Mucosa of rectum (tissue), 2 donors: ENCODE results near the gene ZSCAN5A.
"Not testable (repeated sequence)": the region's sequence is repeated elsewhere in the genome, so short reads cannot be mapped to it uniquely, and the experiment has no call there.

ENCODE experiments used
- H3K27ac ChIP-seq, 2 donors: one replicate each; pipeline ENCODE4 v1.7.0; 2013; ENCODE audit warnings: inconsistent platforms in 2 of 2, low read depth in 2 of 2, low read length in 2 of 2
- H3K27me3 ChIP-seq, 2 donors: one replicate each; pipeline ENCODE4 v1.7.0; 2013; ENCODE audit warnings: low read length in 2 of 2; ENCODE audit not compliant: control insufficient read depth in 2 of 2, insufficient read depth in 2 of 2
- H3K36me3 ChIP-seq, 2 donors: one replicate each; pipeline ENCODE4 v1.7.0; 2013; ENCODE audit warnings: low read length in 2 of 2; ENCODE audit not compliant: control insufficient read depth in 2 of 2, insufficient read depth in 2 of 2
- H3K4me1 ChIP-seq, 2 donors: one replicate each; pipeline ENCODE4 v1.7.0; 2013; ENCODE audit warnings: low read length in 2 of 2, mild to moderate bottlenecking in 1 of 2; ENCODE audit not compliant: control insufficient read depth in 2 of 2, insufficient read depth in 2 of 2
- H3K4me3 ChIP-seq, 2 donors: one replicate each; pipeline ENCODE4 v1.7.0; 2013; ENCODE audit warnings: low read length in 2 of 2
- H3K9ac ChIP-seq, 2 donors: one replicate each; pipeline ENCODE4 v1.7.0; 2013; ENCODE audit warnings: low read length in 2 of 2, low read depth in 1 of 2, mild to moderate bottlenecking in 1 of 2
- H3K9me3 ChIP-seq, 2 donors: one replicate each; pipeline ENCODE4 v1.7.0; 2013; ENCODE audit warnings: low read length in 2 of 2; ENCODE audit not compliant: control insufficient read depth in 2 of 2
- donor health status: healthy.
- donor health status: Normal muscosa, but diverticular disease.

ZSCAN5A gene

GRCh38 chr19:56339031-56339430, 24.4 kb upstream of the ZSCAN5A start:
- not testable (repeated sequence) for H3K27ac ChIP-seq, H3K36me3 ChIP-seq, H3K4me3 ChIP-seq, H3K4me1 ChIP-seq, H3K27me3 ChIP-seq, H3K9me3 ChIP-seq, H3K9ac ChIP-seq

GRCh38 chr19:56337077-56337476, 22.4 kb upstream of the ZSCAN5A start:
- H3K27ac ChIP-seq, H3K36me3 ChIP-seq, H3K9ac ChIP-seq, H3K27me3 ChIP-seq, H3K9me3 ChIP-seq, H3K4me1 ChIP-seq, H3K4me3 ChIP-seq: not testable (repeated sequence)

DNA sequence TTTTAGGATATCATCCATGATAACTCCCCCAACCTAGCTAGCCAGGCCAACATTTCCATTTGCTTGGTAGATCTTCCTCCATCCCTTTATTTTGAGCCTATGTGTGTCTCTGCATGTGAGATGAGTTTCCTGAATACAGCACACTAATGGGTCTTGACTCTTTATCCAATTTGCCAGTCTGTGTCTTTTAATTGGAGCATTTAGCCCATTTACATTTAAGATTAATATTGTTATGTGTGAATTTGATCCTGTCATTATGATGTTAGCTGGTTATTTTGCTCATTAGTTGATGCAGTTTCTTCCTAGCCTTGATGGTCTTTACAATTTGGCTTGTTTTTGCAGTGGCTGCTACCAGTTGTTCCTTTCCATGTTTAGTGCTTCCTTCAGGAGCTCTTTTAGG, 20.7 kb upstream of the ZSCAN5A start:
- not testable (repeated sequence) for H3K4me3 ChIP-seq, H3K27me3 ChIP-seq, H3K4me1 ChIP-seq, H3K9ac ChIP-seq, H3K36me3 ChIP-seq, H3K9me3 ChIP-seq, H3K27ac ChIP-seq

DNA sequence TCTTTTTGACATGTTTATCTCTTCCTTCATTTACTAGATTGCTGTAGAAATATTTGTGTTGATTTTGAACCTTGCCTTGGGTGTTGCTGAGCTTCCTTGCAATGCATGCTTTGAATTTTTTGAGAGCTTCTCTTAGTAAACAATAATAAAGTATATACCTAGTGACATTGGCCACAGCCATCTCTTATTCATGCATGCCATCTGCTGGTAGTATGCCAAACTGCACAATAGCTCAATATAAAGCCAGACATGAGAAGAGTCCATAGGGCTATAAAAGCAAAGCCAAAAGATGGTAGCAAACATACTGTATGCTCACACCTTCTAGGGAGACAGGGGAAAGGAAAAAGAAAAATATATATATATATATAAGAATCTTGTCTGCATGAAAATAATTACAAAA, 18.9 kb upstream of the ZSCAN5A start:
- Histone ChIP-seq H3K4me3 (no peak overlapping the region), H3K4me1 (no peaks in the 10 kb centered on the region), H3K9ac (no peak overlapping the region), H3K27ac (no peak overlapping the region), H3K36me3 (no peaks in the 10 kb centered on the region), H3K9me3 (no peaks in the 10 kb centered on the region), H3K27me3 (no peaks in the 10 kb centered on the region)

DNA sequence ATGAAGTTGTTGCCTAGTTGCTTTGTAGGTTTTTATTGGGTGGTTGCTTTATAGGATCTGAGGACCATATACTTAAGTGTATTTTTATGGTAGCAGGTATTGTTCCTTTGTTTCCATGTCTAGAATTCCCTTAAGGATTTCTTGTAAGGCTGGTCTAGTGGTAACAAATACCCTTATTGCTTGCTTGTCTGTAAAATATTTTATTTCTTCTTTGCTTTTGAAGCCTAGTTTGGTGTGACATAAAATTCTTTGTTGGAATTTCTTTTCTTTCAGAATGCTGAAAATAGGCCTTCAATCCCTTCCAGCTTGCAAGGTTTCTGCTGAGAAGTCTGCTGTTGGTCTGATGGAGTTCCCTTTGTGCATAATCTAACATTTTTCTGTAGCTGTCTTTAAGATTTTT, 18.1 kb upstream of the ZSCAN5A start:
- Histone ChIP-seq H3K27ac (no peak overlapping the region), H3K9ac (no peak overlapping the region), H3K4me3 (no peak overlapping the region), H3K9me3 (no peaks in the 10 kb centered on the region), H3K36me3 (no peaks in the 10 kb centered on the region), H3K27me3 (no peaks in the 10 kb centered on the region), H3K4me1 (no peaks in the 10 kb centered on the region)

- H3K9me3 ChIP-seq = no peaks in the 10 kb centered on the region
- no peak overlapping the region for H3K4me3 ChIP-seq
- H3K9ac ChIP-seq = no peak overlapping the region
- H3K27ac ChIP-seq = no peak overlapping the region
- H3K4me1 ChIP-seq = no peaks in the 10 kb centered on the region
- H3K36me3 ChIP-seq = no peaks in the 10 kb centered on the region
- H3K27me3 ChIP-seq = no peaks in the 10 kb centered on the region
These were observed 9.8 kb upstream of the ZSCAN5A start for GRCh38 chr19:56324436-56324835.

- Histone ChIP-seq H3K4me1 (no peaks in the 10 kb centered on the region), H3K27ac (peak overlapping the region; percentile 18 to 53), H3K9ac (no peak overlapping the region), H3K9me3 (no peaks in the 10 kb centered on the region), H3K36me3 (no peaks in the 10 kb centered on the region), H3K27me3 (no peaks in the 10 kb centered on the region), H3K4me3 (no peak overlapping the region)
These were observed 7.4 kb upstream of the ZSCAN5A start for GRCh38 chr19:56321989-56322440.

DNA sequence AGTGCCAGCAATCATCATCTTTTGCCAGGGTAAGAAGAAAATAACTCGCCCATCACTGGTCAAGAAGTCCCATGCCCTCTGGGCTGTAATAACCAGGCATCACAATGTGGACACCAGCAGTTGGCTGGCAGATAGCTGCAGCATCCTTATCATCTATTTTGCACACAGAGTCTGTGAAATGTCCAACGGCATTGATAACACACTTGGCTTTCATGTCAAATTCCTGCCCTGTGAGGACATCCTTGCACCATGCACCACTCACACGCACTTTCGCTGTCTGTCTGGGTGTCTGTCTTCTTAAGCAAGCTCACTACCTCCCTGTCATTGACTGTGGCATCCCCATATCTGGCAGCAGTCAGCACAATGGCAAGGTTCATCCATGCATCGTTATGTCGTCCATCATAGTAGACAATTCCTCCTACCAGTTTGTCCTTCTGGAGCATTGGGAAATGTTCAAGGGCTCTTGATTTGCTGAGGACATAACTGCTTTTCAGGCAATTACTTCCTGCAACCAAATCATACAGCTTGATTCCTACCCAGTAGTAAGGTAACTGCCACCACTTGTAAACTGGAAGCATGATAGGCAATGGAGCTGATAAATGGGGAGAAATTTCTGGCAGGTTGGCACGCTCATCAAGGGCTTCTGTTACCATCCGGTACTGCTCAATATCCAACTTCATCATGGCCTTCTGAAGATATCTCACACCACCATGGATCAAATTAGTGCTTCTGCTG, 6.8 kb upstream of the ZSCAN5A start:
- no peak overlapping the region for H3K4me3 ChIP-seq
- no peak overlapping the region for H3K9ac ChIP-seq
- H3K4me1 ChIP-seq = no peaks in the 10 kb centered on the region
- peak overlapping the region; percentile 16 to 19 for H3K27ac ChIP-seq
- no peaks in the 10 kb centered on the region for H3K36me3 ChIP-seq
- no peaks in the 10 kb centered on the region for H3K27me3 ChIP-seq
- no peaks in the 10 kb centered on the region for H3K9me3 ChIP-seq

DNA sequence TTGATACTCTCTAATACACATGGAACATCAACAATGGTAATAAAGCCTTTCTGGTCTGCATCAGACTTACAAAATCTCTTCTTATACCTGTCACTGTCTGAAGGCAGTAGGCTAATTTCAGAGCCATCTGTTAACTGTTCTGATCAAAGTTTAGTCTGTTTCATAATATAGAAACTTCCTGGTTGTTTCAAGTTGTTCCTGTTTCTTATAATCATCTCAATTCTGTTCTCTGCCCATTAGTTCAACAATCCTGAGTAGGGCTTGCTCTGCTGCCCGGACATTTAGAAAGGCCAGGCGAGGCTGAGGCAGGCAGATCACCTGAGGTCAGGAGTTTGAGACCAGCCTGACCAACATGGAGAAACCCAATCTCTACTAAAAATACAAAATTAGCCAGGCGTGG, 5.4 kb upstream of the ZSCAN5A start:
- Histone ChIP-seq H3K36me3 (no peaks in the 10 kb centered on the region), H3K27me3 (no peaks in the 10 kb centered on the region), H3K9me3 (no peaks in the 10 kb centered on the region), H3K4me3 (no peak overlapping the region), H3K4me1 (peaks cover 3 to 5% of the 10 kb centered on the region in 2 donors), H3K9ac (no peak overlapping the region), H3K27ac (no peak overlapping the region)

DNA sequence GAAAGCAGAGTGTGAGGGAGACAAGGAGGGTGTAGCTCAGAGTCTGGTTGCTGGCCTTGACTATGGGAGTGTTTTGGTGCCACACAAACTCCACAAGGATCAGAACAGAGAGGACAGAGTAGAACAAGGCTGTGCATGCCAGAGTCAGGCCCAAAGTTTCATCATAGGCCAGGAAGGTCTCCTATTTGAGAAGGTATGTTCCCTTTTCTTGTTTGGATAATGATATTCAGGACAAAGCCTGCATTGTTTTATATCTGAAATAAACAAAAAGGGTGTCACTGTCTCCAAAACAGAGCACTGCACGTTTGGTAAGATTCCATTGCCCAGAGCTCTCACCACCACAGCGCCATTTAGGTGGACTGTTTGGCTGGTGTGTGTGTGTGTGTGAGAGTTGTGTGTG, 3.1 kb upstream of the ZSCAN5A start:
- Histone ChIP-seq H3K27me3 (no peaks in the 10 kb centered on the region), H3K4me1 (peaks cover 9 to 10% of the 10 kb centered on the region in 2 donors)

More for the DNA sequence above, 3.1 kb upstream of the ZSCAN5A start:
- H3K36me3 ChIP-seq = no peaks in the 10 kb centered on the region
- H3K9me3 ChIP-seq = no peaks in the 10 kb centered on the region
- H3K9ac ChIP-seq = no peak overlapping the region
- no peak overlapping the region for H3K27ac ChIP-seq
- H3K4me3 ChIP-seq = no peak overlapping the region
